ENCODE measurements around the gene OBSCN. TPM values are rescaled to one million over a fixed set of nuclear protein-coding genes. Genes with fewer than 3 reads are reported as not detected.

The OBSCN gene
- total RNA-seq, 2 experiments from 2014 or later, result 29.5 to 45.2 TPM

- TF ChIP-seq EZH2phosphoT487 (IDR thresholded peaks at IDR 0.05; ENCODE audit: borderline replicate concordance, low read depth, low read length) (no peak), CTCF (conservative IDR thresholded peaks at IDR 0.05; ENCODE audit: low read length) (no peak)
- no peaks in the 10 kb centered on the region for H3K9me2 ChIP-seq (ENCODE audit: insufficient read depth, low read length)
- no peak for DNase-seq (ENCODE audit: low spot score)
- no peaks in the 10 kb centered on the region for H4K20me1 ChIP-seq (ENCODE audit: insufficient read depth, low read length)
- no peak overlapping the region for H3K4me2 ChIP-seq (ENCODE audit: low read length)
- H2AFZ ChIP-seq (ENCODE audit: low read length), result no peak overlapping the region
- no peaks in the 10 kb centered on the region for H3K4me1 ChIP-seq (ENCODE audit: insufficient read depth, low read length, poor library complexity, severe bottlenecking)
- no peaks in the 10 kb centered on the region for H3K79me2 ChIP-seq (ENCODE audit: insufficient read depth, low read depth, low read length)
- intact Hi-C loops (cut with micrococcal nuclease; ENCODE audit: unreplicated experiment), result no loop called here
- H3K4me3 ChIP-seq (ENCODE audit: low read depth, low read length, poor library complexity, severe bottlenecking), result no peak overlapping the region
- H3K36me3 ChIP-seq (ENCODE audit: insufficient read depth, low read length), result no peaks in the 10 kb centered on the region
- H3K9me3 ChIP-seq (ENCODE audit: low read length), result no peaks in the 10 kb centered on the region
- H3K27ac ChIP-seq (ENCODE audit: low read depth, low read length, poor library complexity, severe bottlenecking), result no peak overlapping the region
- POLR2A ChIA-PET, result no interaction called here
- CTCF ChIA-PET (ENCODE audit: unreplicated experiment), result no interaction called here
- BruUV-seq (replicated peaks), result no TSS peak
Observed at GRCh38 chr1:228289239-228289849, 81.5 kb downstream of the OBSCN start.

GRCh38 chr1:228289996-228290881 lies 82.4 kb downstream of the OBSCN start:
- Histone ChIP-seq H3K9me3 (ENCODE audit: low read length) (no peaks in the 10 kb centered on the region), H3K4me1 (ENCODE audit: insufficient read depth, low read length, poor library complexity, severe bottlenecking) (no peaks in the 10 kb centered on the region), H3K79me2 (ENCODE audit: insufficient read depth, low read depth, low read length) (no peaks in the 10 kb centered on the region), H3K36me3 (ENCODE audit: insufficient read depth, low read length) (no peaks in the 10 kb centered on the region), H4K20me1 (ENCODE audit: insufficient read depth, low read length) (no peaks in the 10 kb centered on the region), H3K4me3 (ENCODE audit: low read depth, low read length, poor library complexity, severe bottlenecking) (no peak overlapping the region), H3K27ac (ENCODE audit: low read depth, low read length, poor library complexity, severe bottlenecking) (no peak overlapping the region), H3K4me2 (ENCODE audit: low read length) (no peak overlapping the region), H2AFZ (ENCODE audit: low read length) (no peak overlapping the region), H3K9me2 (ENCODE audit: insufficient read depth, low read length) (no peaks in the 10 kb centered on the region)
- no peak for TF ChIP-seq EZH2phosphoT487 (IDR thresholded peaks at IDR 0.05; ENCODE audit: borderline replicate concordance, low read depth, low read length)
- no peak for TF ChIP-seq CTCF (conservative IDR thresholded peaks at IDR 0.05; ENCODE audit: low read length)
- no peak for DNase-seq (ENCODE audit: low spot score)
- intact Hi-C loops (cut with micrococcal nuclease; ENCODE audit: unreplicated experiment), result no loop called here
- BruUV-seq (replicated peaks), result no TSS peak
- CTCF ChIA-PET (ENCODE audit: unreplicated experiment), result no interaction called here
- POLR2A ChIA-PET, result no interaction called here

All from OCI-LY7 (cell line).